HFFc6 (cell line): Measurements from ENCODE around the gene RASSF5. TPM values are rescaled to one million over a fixed set of nuclear protein-coding genes. Genes with fewer than 3 reads are reported as not detected.
"Not testable (repeated sequence)": the region's sequence is repeated elsewhere in the genome, so short reads cannot be mapped to it uniquely, and the experiment has no call there.

Experiments used
- DNase-seq: peaks from one replicate; pipeline ENCODE4 v3.0.0-alpha.2; 2018
- H3K27ac Mint-ChIP-seq: 2 replicates; pipeline ENCODE4 v1.8.0; 2020; ENCODE audit warnings: mild to moderate bottlenecking, mixed read lengths
- H3K27me3 Mint-ChIP-seq: 2 replicates; pipeline ENCODE4 v1.8.0; 2021; ENCODE audit warnings: mild to moderate bottlenecking, moderate library complexity, mixed read lengths; ENCODE audit not compliant: insufficient read depth
- H3K36me3 Mint-ChIP-seq: 2 replicates; pipeline ENCODE4 v1.8.0; 2021; ENCODE audit warnings: low read depth, mixed read lengths
- H3K4me1 Mint-ChIP-seq: 2 replicates; pipeline ENCODE4 v1.8.0; 2020; ENCODE audit warnings: low read depth, mixed read lengths
- H3K4me3 Mint-ChIP-seq: 2 replicates; pipeline ENCODE4 v1.8.0; 2020; ENCODE audit warnings: mild to moderate bottlenecking, moderate library complexity, mixed read lengths
- H3K9me3 Mint-ChIP-seq: 2 replicates; pipeline ENCODE4 v1.8.0; 2020; ENCODE audit warnings: mild to moderate bottlenecking, mixed read lengths
- CTCF ChIP-seq: fragments of 200-600 bp; sonication (generic); IDR thresholded peaks from 2 replicates; pipeline ENCODE4 v1.5.0; 2021; ENCODE audit warnings: antibody characterized with exemption, mild to moderate bottlenecking
- total RNA-seq, 6 experiments: library from RNA; stranded (reverse); fragmentation: NEBNext Ultra II Directional; extraction: Animal tissue kit (Norgen Biotek cat#: 25700); gene quantifications; 2 replicates in 1 of 6; 3 replicates in 5 of 6; pipeline ENCODE4 v1.2.3, GENCODE V29; 2021

Gene RASSF5
- total RNA-seq, 6 experiments from 2014 or later = 0.52 to 1.1 (median 0.82) TPM

DNA sequence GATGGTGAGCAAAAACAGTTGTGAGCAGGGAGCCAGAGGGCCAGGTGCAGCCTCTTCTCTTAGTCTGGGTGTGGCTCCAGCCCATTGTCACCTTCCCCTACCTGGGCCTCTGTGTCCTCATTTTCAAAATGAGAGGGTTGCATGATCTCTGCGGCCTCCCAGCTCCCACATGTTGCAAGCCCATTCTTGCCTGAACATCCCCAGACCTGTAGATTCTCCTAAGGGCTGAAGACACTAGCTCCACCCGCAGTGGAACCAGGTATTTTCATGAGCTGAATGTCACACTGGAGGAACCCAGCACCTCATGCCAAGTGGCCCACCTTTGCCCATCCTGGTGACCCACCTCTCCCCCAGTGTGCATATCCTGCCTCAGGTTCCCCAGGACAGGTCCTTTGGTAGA is 24.7 kb upstream of the RASSF5 start:
- TF ChIP-seq CTCF = no peak
- DNase-seq = no peak
- Mint-ChIP-seq H3K27ac (no peak overlapping the region), H3K9me3 (no peaks in the 10 kb centered on the region), H3K27me3 (no peaks in the 10 kb centered on the region), H3K4me1 (peaks cover 22% of the 10 kb centered on the region), H3K36me3 (peaks cover 8% of the 10 kb centered on the region), H3K4me3 (no peak overlapping the region)

- not testable (repeated sequence) for H3K27me3 Mint-ChIP-seq, H3K9me3 Mint-ChIP-seq, H3K36me3 Mint-ChIP-seq, H3K27ac Mint-ChIP-seq, H3K4me3 Mint-ChIP-seq, DNase-seq
- peaks cover 21% of the 10 kb centered on the region for H3K4me1 Mint-ChIP-seq
Measured at GRCh38 chr1:206483864-206484263, 23.5 kb upstream of the RASSF5 start.

GRCh38 chr1:206484901-206485300 is 22.4 kb upstream of the RASSF5 start:
- H3K9me3 Mint-ChIP-seq = no peaks in the 10 kb centered on the region
- H3K4me1 Mint-ChIP-seq = peaks cover 12% of the 10 kb centered on the region
- TF ChIP-seq CTCF = no peak
- no peak for DNase-seq
- peaks cover 8% of the 10 kb centered on the region for H3K36me3 Mint-ChIP-seq
- H3K27ac Mint-ChIP-seq = no peak overlapping the region
- no peak overlapping the region for H3K4me3 Mint-ChIP-seq
- H3K27me3 Mint-ChIP-seq = no peaks in the 10 kb centered on the region

DNA sequence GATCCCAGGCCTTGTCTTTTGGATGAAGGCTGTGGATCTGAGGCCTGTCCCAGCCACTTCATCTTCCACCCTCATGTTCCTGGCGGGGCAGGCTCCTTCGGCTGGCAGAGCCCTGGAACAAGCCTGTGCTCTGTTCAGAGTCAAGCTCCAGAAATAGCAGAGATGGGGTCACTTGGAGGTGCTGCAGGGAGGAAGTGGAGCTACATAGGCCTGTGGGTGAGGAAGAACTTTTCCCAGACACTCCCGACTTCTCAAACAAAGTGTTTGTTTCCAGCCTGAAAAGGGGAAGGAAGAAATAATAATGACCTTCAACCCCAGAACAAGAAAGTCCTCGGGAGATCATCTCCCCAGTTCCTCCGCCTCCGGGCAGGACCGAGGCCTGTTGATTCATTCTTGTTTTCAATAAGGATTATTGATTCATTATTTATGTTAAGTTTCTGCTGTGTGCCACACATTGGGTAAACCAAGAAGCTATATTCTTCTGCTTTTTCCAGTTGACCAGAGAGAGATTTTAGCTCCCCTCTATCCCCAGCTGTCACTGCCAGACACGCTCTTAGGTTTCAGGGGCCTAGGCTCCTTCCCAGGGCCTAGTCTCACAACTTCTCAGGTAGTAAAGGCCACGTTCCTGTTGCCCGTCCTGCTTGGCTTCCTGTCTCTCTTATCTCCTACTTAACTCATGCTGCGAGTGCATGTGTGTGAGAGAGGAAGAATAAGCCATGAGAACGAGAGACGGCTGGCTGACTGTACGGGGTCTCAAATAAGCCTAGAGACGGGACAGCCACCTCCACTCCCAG is 20.1 kb upstream of the RASSF5 start:
- Mint-ChIP-seq H3K9me3 (no peaks in the 10 kb centered on the region), H3K4me1 (peaks cover 10% of the 10 kb centered on the region), H3K27me3 (0 out of 2 replicates have a peak, but pooled peaks cover 2% of the 10 kb centered on the region), H3K27ac (no peak overlapping the region), H3K4me3 (no peak overlapping the region), H3K36me3 (peaks cover 13% of the 10 kb centered on the region)
- no peak for DNase-seq
- no peak for TF ChIP-seq CTCF

- Mint-ChIP-seq H3K9me3 (no peaks in the 10 kb centered on the region), H3K4me3 (no peak overlapping the region), H3K4me1 (peaks cover 10% of the 10 kb centered on the region), H3K27me3 (0 out of 2 replicates have a peak, but pooled peaks cover 2% of the 10 kb centered on the region), H3K27ac (no peak overlapping the region), H3K36me3 (peaks cover 18% of the 10 kb centered on the region)
- TF ChIP-seq CTCF = no peak
- DNase-seq = no peak
Measured at GRCh38 chr1:206487970-206488369, 19.4 kb upstream of the RASSF5 start.

DNA sequence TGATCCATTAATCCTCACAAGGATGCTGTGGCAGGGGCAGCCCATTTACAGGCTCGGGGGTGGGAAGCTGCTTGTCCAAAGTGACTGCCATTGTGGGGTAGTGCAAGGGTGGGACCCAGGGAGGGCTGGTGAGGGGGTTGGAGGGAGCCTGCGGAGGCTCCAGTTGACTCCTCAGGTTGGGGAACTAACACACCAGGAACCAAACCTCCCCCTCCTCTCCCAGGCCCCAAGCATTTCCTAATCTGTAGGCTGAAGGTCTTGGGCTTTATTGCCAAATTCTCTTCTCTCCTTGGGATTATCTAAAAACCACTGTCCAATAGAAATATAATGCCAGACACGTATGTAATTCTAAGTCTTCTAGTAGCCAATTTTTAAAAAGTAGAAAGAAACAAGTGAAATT is 18.9 kb upstream of the RASSF5 start:
- DNase-seq = no peak
- Mint-ChIP-seq H3K36me3 (peaks cover 18% of the 10 kb centered on the region), H3K27ac (no peak overlapping the region), H3K4me1 (peaks cover 10% of the 10 kb centered on the region), H3K9me3 (no peaks in the 10 kb centered on the region), H3K4me3 (no peak overlapping the region), H3K27me3 (0 out of 2 replicates have a peak, but pooled peaks cover 2% of the 10 kb centered on the region)
- TF ChIP-seq CTCF = no peak
